Thyroid gland (tissue), 4 donors: Measurements from ENCODE around the gene ASCC3.

Experiments used
- POLR2A ChIP-seq, 2 donors: fragments of 450-650 bp; IDR thresholded peaks; one replicate each; pipeline ENCODE4 v1.6.1; 2017; ENCODE audit warnings: antibody characterized with exemption in 2 of 2, mild to moderate bottlenecking in 2 of 2, moderate library complexity in 1 of 2
- TF ChIP-seq, protein P1 (sequence below), 6 experiments: fragments of 200-600 bp in 3 of 6; fragments of 450-650 bp in 3 of 6; sonication (generic) in 3 of 6; IDR thresholded peaks; one replicate each; pipeline ENCODE4 v1.5.1; 2016 to 2019; ENCODE audit warnings: antibody characterized with exemption in 6 of 6, mild to moderate bottlenecking in 2 of 6, inconsistent platforms in 1 of 6, moderate library complexity in 1 of 6

DNA sequence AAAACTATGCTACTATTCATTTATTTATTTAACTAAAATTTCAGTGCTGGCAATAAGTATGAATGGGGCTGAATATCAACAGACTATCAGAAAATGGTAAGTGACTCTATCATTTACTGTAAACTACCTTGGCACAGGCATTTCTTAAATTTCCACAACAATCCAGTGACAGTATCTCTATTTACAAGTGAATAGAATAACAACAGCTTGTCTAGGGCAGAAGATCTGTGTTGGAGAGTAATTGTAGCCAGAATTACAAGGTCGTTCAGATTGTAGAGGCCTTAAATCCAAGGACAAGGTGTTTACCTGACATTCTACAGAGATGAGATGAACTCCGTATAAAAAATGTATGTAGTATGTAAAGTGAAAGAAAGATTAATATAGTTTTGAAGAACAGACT lies 222.6 kb downstream of the ASCC3 start:
- TF ChIP-seq POLR2A (IDR thresholded peaks at IDR 0.05) = no peak
- TF ChIP-seq, protein P1, sequence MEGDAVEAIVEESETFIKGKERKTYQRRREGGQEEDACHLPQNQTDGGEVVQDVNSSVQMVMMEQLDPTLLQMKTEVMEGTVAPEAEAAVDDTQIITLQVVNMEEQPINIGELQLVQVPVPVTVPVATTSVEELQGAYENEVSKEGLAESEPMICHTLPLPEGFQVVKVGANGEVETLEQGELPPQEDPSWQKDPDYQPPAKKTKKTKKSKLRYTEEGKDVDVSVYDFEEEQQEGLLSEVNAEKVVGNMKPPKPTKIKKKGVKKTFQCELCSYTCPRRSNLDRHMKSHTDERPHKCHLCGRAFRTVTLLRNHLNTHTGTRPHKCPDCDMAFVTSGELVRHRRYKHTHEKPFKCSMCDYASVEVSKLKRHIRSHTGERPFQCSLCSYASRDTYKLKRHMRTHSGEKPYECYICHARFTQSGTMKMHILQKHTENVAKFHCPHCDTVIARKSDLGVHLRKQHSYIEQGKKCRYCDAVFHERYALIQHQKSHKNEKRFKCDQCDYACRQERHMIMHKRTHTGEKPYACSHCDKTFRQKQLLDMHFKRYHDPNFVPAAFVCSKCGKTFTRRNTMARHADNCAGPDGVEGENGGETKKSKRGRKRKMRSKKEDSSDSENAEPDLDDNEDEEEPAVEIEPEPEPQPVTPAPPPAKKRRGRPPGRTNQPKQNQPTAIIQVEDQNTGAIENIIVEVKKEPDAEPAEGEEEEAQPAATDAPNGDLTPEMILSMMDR (IDR thresholded peaks at IDR 0.05) = no peak
